GM21723 (cell line): ENCODE results near the gene MIPEP.
"Not testable (repeated sequence)": the region's sequence is repeated elsewhere in the genome, so short reads cannot be mapped to it uniquely, and the experiment has no call there.

ENCODE experiments used
- ATAC-seq: cut with Tn5 transposase; IDR thresholded peaks from one replicate; pipeline ENCODE4 v1.9.1; 2021; ENCODE audit warnings: mild to moderate bottlenecking, moderate library complexity; ENCODE audit not compliant: unreplicated experiment

MIPEP gene

GRCh38 chr13:23888658-23889614 lies at the start of gene MIPEP:
TSS of gene MIPEP (minus strand) at chr13:23889400. CDS start at chr13:23889320, 80 bp downstream.
- peak; percentile 91 for ATAC-seq

DNA sequence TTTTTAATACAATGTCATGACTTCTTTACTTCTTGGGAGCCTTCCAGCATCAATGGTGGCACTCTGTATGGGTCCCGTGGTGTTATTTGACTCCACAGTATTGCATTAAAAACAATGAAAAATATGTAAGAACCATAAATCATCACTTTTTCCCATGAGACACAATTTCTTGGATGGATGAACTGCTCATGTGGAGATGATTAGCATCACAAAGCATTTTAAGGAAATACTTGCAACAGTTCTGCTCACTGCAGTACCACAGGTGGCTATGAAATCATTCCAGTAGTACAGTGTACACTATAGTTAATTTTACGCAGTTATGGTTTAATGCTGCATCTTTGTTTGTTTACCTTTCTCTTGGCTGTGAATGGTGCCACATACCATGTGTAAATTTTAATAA lies 45.3 kb upstream of the MIPEP start:
- no peak for ATAC-seq

DNA sequence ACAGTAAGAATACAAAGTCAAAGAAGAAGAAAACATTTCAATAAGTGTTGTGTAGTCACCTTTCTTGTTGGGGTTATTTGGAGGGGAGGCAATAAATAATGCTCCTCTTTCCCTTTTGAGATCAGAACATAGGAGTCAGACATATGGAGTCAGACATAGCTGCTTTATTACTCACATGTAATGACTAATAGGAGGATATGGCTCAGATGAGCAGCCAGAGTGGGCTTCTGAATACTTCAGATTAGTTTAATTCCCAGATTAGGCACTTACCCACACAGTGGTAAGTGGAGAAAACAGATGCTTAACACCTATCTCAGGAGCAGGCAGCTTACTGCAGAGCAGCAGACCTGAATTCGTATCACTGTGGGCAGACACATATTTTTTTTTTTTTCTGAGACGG lies 39.8 kb upstream of the MIPEP start:
- no peak for ATAC-seq

DNA sequence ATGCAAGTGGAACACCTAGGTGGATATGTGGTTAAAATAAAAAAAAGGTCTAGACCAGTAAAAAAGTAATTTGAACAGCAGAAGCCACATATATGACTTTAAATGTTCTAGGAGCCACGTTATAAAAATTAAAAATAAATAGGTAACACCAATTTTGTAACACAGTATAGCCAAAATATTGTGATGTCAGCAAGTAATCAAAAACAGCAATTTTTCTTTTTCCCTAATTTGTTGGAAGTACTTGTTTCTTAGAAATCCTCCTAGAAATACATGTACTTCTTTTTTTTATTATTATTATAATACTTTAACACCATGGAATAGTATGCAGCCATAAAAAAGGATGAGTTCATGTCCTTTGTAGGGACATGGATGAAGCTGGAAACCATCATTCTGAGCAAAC lies 33.8 kb upstream of the MIPEP start:
- no peak for ATAC-seq

GRCh38 chr13:23922005-23922932 lies 33.1 kb upstream of the MIPEP start:
- no peak for ATAC-seq

GRCh38 chr13:23921451-23921888 lies 32.3 kb upstream of the MIPEP start:
- no peak for ATAC-seq

DNA sequence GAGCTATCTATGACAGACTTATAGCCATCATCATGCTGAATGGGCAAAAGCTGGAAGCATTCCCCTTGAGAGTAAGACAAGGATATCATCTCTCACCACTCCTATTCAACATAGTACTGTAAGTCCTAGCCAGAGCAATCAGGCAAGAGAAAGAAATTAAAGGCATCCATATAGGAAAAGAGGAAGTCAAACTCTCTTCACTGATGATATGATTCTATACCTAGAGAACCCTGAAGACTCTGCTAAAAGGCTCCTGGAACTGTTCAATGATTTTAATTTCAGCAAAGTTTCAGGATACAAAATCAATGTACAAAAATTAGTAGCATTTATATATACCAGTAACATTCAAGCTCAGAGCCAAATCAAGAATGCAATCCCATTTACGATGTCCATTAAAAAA lies 29.8 kb upstream of the MIPEP start:
- ATAC-seq, result no peak

GRCh38 chr13:23918208-23918607 lies 29.0 kb upstream of the MIPEP start:
- ATAC-seq, result no peak

DNA sequence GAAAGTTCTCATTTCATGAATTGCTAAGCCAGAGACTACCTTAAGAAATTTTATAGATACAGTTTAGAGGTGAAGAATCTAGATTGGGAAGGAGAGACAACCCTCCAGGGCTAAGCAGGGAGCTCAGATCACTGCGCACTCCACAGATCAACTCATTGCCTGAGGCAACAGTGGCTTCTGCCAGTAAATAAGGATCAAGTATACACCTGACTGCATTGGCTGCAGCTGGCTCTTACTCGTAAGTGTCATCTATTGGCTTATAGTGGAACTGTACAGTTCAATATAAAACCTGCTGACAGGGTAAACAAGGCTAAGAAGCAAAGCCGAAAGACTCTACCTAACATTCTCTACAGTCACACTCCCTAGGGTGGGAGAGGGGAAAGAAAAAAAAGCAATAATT lies 26.1 kb upstream of the MIPEP start:
- no peak for ATAC-seq

GRCh38 chr13:23912469-23912868 lies 23.3 kb upstream of the MIPEP start:
- ATAC-seq, result no peak

DNA sequence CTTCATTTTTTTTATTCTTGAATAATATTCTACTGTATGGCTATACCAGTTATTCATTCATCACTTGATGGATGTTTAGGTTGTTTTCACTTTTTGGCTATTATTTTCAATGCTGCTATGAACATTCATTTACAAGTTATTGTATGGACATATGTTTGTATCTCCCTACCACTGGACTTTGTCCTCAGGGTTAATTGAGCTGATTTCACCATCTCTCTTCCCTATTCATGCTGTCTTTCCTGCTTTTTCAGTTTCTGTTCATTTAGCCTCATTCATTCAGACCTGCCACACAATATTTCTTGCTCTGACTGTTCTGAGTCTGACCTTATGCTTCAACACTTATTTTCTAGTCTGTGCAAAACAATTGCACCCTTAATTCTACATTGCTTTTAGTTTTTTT lies 20.4 kb upstream of the MIPEP start:
- ATAC-seq, result no peak

GRCh38 chr13:23905766-23906165 lies 16.6 kb upstream of the MIPEP start:
- ATAC-seq, result no peak

DNA sequence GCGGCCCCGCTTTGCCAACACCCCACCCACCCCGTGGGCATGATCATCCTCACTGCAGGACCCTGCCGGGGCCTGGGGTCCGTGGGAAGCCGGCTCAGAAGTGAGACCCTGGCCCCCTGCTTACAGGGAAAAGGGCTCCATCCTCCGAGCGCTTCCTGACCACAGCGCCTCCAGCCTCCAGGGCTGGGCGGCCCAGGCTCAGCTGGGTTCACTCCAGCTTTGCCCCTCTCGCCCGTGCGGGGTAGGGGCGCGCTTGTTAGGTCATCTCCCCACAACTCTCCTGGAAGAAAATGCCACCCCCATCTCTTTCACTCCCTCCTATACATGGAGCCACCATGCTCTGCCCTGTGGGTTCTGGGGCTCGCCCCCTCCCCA lies 14.7 kb upstream of the MIPEP start:
- ATAC-seq, result no peak

- no peak for ATAC-seq
Observed at GRCh38 chr13:23902975-23903905, 14.0 kb upstream of the MIPEP start.

GRCh38 chr13:23901365-23901764 lies 12.2 kb upstream of the MIPEP start:
- no peak for ATAC-seq

- ATAC-seq, result peak; percentile 56
Observed at GRCh38 chr13:23899555-23899954, 10.4 kb upstream of the MIPEP start.

GRCh38 chr13:23898101-23898500 lies 8.9 kb upstream of the MIPEP start:
- ATAC-seq, result no peak

DNA sequence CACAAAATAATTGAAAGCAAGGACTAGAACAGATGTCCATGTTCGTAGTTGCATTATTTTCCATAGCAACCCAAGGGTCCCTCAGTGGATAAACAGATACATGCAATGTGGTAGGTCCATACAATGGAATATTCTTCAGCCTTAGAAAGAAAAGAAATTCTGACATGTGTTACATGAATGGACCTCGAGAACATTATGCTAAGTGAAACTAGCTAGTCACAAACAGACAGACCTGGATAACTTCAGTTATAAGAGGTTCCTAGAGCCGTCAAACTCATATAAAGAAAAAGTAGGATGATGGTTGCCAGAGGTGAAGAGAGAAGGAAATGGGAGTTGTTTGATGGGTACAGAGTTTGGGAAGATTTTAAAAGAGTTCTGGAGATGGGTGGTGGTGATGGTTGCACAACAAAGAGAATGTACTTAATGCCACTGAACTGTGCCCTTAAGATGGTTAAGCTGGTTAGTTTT lies 8.3 kb upstream of the MIPEP start, which contains the start of gene C1QTNF9B:
Gene C1QTNF9B, minus strand, starts transcription at position 51 of the 468 bp plus-strand sequence.
- not testable (repeated sequence) for ATAC-seq

GRCh38 chr13:23894746-23895145 lies 5.5 kb upstream of the MIPEP start:
- not testable (repeated sequence) for ATAC-seq

GRCh38 chr13:23893791-23894190 lies 4.6 kb upstream of the MIPEP start:
- not testable (repeated sequence) for ATAC-seq
